DMS 273 (cell line): ENCODE results near the gene NTRK2.

Source experiments
- DNase-seq: peaks from one replicate; lab custom pipeline; 2025; ENCODE audit not compliant: unreplicated experiment; lab: John Stamatoyannopoulos, UW

Gene NTRK2

DNA sequence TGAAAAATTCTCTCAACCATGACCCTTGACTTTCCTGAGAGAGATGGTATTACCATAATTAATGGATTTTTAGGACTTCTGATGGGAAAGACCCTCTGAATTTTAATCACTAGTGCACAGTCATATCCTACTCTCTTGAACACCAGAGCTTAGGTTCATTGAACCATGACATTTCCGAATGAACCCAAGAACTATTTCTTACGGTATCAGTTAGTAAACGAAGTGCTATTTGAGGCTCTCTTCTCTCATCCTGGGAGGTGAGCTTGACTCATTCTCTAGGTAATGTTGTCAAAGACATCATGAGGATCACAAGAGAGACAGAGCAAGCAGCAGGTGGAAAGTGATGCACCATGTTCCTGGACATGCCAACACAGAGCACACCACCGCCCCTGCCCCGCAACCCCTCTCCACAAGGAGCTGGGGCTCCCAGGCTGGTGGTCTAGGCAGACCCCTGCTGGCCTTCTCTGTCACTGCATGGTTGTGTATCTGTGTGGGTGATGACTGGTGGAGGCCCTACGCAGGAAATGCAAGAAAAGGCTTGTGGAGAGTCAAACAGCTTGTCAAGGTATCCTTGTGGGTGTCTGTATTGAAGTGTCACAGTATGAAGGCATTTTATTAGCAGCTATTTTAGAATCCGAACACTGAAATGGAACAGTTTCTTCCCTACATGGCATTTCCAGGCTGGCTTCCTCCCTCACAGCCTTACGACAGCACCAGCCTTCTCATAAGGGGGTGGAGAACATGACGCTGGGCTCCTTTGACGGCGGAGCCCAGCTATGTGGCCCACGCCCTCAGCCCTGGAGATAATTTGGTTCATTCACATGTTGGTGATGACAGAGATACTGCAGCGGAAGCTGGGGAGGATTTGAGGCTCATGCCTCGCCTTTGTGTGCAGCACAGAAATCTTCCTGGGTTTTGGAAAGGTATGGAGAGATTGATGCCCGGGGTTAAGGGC lies 297.6 kb downstream of the NTRK2 start:
- peak; percentile 8 for DNase-seq

DNA sequence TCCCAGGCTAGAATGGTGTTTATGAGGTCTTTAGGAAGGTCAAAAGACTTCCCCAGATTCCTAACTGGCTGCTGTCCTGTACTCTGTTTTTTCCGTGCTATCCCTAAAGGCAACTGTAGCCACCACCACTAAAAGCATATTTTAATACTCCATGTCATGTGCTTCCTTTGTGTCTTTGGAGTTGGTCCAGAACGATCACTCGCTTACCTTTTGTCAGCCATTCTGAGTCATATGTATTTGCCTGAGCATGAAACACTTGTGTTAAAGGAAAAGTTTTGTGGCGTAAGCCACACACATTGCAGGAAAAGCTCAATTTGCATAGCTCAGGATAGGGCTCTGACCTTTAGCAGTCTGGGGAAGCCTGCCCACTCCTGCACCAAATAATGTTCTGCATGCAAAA lies 299.6 kb downstream of the NTRK2 start:
- no peak for DNase-seq

DNA sequence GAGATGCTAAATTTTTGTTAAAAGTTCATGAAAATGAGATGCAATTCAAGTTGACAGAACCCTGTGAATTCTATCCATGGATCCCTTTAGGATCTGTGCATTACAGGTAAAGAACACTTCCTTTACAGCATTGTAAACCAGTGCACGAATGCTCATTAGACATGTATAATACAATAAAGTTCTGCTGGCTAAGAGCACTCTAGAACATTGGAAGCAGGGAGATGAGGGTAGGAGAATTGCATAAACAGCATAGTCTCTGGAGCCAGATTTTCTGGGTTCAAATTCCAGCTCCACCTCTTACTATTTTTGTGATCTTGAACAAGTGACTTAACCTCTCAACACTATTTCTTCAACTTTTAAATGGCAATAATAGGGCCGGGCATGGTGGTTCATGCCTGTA lies 300.2 kb downstream of the NTRK2 start:
- no peak for DNase-seq

DNA sequence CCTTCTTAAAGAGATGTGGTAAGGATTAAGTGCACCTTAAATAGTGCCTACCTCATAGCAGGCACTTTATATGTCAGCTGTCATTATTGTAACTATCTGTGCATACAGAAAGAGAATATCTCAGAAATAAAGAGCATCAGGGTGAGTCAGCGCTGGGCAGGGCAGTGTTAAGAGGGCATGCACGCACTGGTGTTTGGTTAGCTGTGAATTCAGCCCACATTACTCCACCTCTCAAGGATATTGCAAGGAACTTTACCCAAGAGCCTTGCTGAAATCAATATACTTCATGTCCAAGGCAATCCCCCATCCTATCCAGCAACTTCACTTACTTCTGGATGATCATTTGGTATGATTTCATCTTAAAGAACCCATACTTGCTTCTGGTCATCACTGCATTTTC lies 300.9 kb downstream of the NTRK2 start:
- DNase-seq, result no peak

DNA sequence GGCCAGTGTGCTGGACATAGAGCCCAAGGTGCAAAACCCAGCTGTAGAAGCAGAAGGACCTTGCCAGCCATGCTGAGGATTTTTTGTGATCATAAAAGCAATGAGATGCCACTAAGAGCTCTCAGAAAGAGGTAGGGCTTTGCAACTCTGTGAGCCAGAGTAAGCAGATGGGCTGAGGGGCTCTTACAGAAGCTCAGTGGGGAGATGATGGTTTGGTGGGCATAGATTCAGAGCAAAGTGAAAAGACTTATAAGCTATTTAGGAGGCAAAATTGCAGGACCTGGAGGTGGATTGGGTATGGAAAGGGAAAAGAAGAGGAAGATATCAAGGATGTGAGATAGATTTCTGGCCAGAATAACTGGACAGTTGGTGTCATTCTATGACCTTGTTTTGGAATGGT lies 302.0 kb downstream of the NTRK2 start:
- no peak for DNase-seq

DNA sequence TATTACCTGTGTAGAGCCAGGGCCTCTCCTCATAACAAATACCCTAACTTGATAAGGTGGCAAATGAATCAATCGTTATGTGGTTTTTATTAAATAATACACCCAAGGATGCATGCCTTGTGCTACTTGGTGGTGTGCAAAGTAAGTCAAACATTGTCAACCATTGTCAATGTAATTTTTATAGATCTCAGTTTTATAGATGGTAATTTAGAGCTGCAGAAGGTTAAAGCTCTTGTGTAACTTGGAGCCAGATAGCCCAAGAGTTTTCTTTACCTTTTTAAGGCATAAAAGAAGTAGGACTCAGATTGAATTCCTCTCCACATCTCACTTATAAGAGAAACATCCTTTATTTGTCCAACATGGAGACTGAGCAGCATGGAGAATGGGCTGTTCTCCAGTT lies 304.7 kb downstream of the NTRK2 start:
- DNase-seq, result no peak

DNA sequence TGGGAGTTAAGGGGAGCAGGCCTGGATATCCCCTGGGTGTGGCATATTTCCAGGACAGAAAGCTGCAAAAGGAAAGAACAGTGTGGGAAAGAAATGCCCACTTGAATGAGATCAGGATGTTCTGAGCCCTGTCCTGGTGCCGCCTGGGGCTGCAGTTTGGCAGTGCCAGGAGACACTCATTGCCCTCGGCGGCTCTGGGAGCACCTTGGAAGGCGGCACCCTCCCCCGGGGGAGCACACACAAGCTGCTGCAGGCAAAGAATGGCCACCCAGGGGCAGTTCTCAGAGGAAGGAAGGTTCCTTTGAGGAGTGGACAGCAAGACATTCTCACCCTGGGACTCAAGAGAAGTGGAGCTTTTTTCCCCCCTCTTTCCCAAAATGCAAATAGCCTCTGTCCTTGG lies 305.3 kb downstream of the NTRK2 start:
- DNase-seq, result no peak

DNA sequence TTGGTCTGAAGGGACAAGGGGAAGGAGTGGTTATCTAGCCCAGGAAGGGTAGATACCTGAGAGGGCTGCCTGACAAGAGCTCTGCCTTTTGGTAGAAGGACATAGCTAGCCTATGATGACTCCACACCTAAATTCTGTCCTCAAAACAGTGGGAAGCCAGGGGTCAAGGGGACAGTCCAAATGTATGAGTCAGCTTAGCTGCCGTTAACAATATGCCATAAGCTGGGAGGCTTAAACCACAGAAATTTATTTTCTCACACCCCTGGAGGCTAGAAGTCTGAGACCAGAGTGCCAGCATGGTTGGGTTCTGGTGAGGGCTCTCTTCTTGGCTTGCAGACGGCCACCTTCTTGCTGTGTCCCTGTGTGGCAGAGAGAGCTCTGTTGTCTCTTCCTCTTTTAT lies 306.4 kb downstream of the NTRK2 start:
- no peak for DNase-seq

DNA sequence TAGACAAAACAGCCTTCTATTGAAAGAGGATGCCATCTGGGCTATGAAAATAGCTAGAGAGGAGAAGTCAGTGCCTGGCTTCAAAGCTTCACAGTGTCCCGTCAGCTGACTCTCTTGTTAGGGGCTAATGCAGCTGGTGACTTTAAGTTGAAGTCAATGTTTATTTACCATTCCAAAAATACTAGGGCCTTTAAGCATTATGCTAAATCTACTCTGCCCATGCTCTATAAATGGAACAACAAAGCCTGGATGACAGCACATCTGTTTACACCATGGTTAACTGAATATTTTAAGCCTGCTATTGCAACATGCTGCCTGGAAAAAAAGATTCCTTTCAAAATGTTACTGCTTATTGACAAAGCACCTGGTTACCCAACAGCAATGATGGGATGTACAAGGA lies 309.1 kb downstream of the NTRK2 start:
- DNase-seq, result no peak

DNA sequence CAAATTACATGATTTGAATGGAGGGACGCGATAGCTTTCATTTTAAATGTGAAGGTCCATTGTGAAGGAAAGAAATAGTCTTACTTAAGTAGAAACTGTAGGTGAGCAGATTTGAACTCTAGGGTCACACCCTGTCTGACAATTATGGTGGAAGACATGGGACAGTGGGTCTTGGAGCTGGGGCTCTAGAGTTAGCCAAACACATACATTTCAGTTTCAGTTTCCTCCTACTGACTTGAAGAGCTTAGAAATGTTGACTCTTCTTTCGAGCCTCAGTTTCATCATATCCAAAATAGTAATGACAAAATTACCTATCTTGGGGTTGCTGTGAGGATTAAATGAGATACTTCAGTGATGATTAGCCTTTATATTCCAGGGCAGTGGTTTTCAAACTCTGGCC lies 314.2 kb downstream of the NTRK2 start:
- DNase-seq, result no peak

DNA sequence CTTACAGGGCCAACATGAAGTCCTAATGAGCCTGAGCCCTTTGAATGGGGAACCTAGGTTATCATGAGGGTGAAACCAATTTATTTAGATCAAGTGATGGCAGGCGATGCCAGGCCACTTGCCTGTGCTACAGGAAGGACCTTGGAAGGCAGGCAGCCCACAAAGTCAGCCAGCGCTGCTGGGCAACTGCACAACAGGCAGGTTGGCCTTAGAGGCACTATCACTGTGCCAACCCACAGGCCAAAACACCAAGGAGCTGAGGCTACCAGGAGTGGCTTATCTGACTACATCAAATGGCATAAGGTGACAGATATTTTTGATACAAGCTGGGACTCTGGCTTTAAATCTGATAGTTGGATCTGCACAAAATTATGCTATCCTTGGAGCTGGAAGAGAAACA lies 319.1 kb downstream of the NTRK2 start:
- no peak for DNase-seq

DNA sequence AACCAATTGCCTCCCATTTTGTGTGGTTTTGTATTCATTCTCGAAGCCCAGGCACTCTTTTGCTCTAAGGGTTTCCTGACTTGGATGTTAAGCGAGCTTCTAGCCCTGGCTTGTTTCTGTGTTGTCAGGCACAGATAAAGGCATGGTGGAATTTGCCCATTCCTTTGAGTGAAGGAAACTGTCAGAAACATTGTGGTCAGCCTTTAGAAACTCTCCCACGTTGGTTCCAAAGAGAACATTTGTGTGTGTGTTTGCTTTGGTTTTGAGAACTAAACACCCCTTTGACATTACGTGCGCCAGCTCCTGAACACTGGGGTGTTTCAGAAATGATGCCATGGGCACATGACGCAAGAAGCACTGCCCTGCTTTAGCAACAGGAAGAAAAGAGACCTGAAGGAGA lies 320.9 kb downstream of the NTRK2 start:
- no peak for DNase-seq

DNA sequence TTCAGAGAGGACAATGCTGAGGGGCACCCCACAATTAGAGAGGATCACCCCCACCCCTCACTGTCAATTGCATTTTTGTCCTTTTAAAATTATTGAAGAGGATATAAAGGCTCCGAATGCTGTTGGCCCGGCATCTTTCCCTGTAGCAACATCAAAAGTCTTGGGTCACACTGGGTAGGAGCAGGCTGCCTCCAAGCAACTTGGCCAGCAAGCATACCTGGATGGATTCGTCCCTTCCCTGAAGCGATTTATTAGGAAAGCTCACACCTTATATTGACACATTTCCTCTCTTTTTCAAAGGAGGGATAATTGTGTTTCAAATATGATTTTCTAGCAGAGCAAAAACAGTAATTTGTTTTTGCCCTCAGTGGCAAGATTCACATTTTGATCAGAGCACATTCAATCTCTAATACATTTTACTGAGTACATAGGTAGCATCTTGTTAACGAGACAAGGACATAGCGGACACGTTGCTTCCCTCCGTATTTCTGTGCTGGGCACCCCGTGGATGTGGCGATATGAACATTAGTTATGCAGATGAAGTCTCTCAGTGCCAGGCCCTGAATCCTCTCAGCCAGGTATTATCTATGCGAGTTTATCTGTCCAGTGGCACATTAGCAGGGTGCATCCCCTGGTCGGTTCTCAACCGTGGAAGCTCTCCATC lies 321.5 kb downstream of the NTRK2 start:
- DNase-seq, result no peak

DNA sequence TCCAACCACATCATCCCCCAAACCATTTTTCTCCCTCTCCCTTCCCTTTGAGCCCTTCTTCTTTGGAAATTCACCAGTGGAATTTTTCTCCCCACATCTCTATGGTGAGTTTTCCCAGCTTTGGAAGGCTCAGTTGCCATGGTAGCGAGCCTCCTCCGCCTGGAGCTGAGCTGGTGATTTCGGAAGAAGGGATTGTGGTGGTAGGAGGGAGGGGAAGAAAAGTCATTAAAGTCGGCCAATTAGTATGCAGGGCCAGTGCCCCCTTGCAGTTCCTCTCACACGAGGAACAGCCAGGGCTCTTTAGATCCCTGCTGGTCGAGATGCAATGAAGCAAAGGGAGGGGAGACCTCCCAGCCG lies 322.0 kb downstream of the NTRK2 start:
- peak; percentile 1 for DNase-seq

DNA sequence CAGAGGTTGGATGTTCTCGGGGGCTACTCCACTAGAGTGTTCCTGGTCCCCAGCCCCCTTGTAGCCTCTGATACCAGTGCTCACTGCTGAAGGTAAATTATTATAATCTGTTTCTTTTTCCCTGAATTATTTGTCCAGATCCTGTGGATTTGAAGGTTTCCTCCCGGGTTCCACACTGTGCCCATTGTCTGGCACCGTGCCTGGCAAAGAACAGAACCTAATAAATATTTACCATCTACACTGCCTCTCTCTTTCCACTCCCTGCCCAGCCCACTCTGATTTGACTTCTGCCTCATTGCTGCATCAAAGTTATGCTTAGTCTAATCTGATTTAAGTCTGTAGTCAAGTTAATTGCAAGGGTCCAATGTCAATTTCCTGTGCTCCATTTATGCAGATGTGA lies 322.9 kb downstream of the NTRK2 start:
- DNase-seq, result no peak

DNA sequence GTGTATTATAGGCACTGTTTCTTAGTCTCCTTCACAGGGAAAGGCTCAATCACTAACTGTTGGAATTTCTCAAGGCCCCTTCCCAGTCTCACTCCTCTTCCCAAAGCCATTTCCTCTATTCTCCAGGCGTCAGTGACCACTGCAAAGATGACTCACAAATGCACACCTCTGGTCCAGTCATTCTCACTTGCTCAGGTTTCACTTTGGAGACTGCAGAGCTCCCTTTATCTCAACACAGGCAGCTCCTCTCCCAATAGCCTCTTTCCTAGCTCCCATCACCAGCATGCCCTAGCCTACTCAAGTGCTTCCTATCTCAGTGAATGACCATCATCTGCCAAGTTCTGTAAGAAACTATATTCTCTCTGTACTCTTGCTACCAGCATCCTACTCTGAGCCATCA lies 323.6 kb downstream of the NTRK2 start:
- no peak for DNase-seq

DNA sequence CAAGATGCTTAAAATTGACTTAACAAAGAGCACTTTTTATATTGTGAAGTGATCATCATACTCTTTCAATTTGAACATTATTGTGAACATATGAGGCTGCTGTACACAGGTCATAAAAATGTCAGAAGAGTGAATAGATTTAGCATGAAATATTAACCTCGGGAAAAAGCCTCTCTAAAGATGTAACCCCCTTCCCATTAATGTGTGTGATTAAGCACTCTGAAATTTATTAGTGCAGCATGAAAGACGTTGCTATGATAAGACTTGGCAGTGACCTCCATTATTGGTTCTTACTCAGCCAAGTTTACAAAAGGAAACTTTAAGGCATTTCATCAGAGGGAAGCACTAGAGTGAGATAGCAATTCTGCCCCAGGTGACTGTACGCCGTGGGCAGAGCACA lies 326.5 kb downstream of the NTRK2 start:
- DNase-seq, result no peak

DNA sequence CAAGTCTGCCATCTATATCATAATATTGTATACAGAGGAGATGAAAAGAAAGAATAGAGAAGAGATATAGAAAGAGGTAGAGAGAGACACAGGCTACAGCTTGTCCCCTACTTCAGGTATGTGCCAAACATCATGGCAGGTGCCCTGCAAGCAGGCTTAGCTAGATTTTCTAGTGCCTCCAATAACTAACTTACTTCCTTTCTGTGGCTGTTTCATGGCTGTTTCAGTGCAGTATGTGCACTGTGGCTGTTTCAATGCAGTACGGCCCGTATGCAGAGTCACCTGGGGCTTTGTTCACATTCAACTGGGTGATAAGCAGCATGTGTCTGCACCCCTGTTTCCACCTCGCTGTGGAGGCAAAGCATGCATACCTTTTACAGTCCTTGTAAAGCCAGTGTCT lies 327.2 kb downstream of the NTRK2 start:
- DNase-seq, result no peak

DNA sequence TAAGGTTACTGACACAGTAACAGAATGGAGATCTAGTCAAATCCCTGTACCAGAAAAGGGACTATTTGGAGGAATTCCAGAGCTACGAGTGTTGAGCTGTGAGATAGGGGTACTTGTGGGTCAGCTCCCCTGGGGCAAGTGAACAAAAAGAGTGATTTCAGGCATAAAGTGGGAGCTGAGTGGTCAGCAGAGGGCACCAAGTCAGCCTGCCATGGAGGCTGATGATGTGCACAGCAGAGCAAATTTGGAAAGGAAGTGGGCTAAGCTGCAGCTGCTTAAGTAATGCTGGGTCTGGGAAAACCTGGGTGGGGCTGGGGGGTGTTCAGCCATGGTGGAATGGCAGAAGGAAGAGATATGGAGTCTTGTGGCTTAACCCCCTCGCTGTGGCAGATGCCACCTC lies 327.9 kb downstream of the NTRK2 start:
- DNase-seq, result no peak

DNA sequence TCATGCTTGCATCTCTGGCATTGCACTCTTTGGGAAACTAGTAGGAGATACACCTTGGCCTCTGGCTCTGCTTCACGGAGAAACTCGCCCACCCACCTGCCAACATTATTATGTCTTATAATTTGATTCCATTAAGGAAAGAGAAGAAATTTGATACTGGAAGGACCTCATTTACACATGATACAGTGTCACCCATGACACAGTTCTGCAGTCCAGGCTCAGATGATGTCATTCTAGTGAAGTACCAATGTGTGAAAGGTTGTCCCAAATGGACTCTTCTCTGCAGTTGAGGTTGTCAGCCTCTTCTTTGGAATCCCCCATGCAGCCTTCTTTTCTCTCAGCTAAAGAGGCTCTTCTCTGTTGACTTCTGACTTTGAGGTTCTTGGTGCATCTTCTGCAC lies 329.1 kb downstream of the NTRK2 start:
- no peak for DNase-seq

DNA sequence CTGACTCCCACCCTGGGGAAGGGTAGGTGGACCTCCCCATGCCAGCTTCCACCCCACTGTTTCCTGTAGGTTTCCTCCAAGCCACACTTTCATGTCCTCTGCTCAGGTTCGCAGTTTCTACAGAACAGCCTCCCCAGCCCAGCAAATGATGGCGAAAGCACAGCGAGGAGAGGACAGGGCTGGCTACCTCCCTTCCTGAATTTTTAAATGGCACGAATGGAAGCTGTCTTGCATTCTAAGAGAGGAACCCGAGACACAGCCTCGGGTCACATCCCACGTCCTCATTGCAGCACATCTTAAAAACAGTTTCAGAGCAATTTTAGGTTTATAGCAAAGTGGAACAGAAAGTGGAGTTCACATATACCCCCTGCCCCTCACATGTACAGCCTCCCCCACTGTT lies 330.3 kb downstream of the NTRK2 start:
- DNase-seq, result no peak

DNA sequence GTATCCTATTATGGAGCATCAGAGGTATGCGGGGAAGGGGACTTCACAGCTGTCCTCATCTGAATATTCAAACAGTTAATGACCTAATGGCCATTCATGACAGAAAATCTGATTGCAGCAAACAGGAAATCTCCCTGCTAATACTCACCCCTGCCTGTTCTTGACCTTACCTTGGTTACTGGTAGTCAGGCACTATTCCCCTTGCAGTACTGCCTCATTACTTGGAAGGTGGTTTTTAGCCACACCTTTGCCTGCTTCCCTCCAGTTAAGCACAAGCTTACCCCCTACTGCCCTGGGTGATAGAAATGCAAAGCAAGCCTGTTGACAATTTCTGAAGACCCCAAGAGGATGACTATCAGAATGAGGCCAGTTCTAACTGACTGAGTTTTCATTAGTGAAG lies 332.4 kb downstream of the NTRK2 start:
- DNase-seq, result no peak
